Left ventricle myocardium inferior (tissue), 1 donor: ENCODE results near the gene RAB7B. TPM values are rescaled to one million over a fixed set of nuclear protein-coding genes. Genes with fewer than 3 reads are reported as not detected.

Experiments used
- DNase-seq: peaks from one replicate; pipeline ENCODE4 v3.0.0-alpha.2; 2020
- H3K27ac ChIP-seq: fragments of 200-600 bp; replicated peaks from 2 replicates; pipeline ENCODE4 v1.8.0; 2021
- H3K27me3 ChIP-seq: fragments of 200-600 bp; 2 replicates; pipeline ENCODE4 v1.8.0; 2021; ENCODE audit warnings: low read depth
- H3K36me3 ChIP-seq: fragments of 200-600 bp; 2 replicates; pipeline ENCODE4 v1.8.0; 2021
- H3K4me1 ChIP-seq: fragments of 200-600 bp; 2 replicates; pipeline ENCODE4 v1.8.0; 2021
- H3K4me3 ChIP-seq: fragments of 200-600 bp; 2 replicates; pipeline ENCODE4 v1.8.0; 2021; ENCODE audit warnings: mild to moderate bottlenecking, moderate library complexity
- H3K9me3 ChIP-seq: fragments of 200-600 bp; replicated peaks from 2 replicates; pipeline ENCODE4 v1.8.0; 2021
- CTCF ChIP-seq: fragments of 200-600 bp; IDR thresholded peaks from 2 replicates; pipeline ENCODE4 v1.8.0; 2021; ENCODE audit warnings: antibody characterized with exemption, mild to moderate bottlenecking, borderline replicate concordance
- intact Hi-C: fragments of 100-400 bp; cut with micrococcal nuclease; formaldehyde crosslinking; loops from one replicate; pipeline ENCODE4 v1.11.0; 2022
- total RNA-seq: library from RNA; stranded (reverse); fragmentation: NEBNext Ultra II Directional; extraction: Animal tissue kit (Norgen Biotek cat#: 25700); gene quantifications from one replicate; pipeline ENCODE4 v1.2.1, GENCODE V29; 2021
- donor health status: DM: no; HTN: yes; CAD: no; lungs with severe emphysema.

RAB7B gene
- total RNA-seq, 1 donor from 2014 or later = 1.4 TPM

- intact Hi-C loops = no loop called here
- H3K27me3 ChIP-seq = no peaks in the 10 kb centered on the region
- DNase-seq = no peak
- no peaks in the 10 kb centered on the region for H3K9me3 ChIP-seq
- no peak for TF ChIP-seq CTCF
- no peak overlapping the region for H3K27ac ChIP-seq
- peaks cover 38% of the 10 kb centered on the region for H3K4me1 ChIP-seq
- H3K36me3 ChIP-seq = no peaks in the 10 kb centered on the region
- H3K4me3 ChIP-seq = no peak overlapping the region
These were observed 2.6 kb upstream of the RAB7B start for GRCh38 chr1:206005778-206006180.

DNA sequence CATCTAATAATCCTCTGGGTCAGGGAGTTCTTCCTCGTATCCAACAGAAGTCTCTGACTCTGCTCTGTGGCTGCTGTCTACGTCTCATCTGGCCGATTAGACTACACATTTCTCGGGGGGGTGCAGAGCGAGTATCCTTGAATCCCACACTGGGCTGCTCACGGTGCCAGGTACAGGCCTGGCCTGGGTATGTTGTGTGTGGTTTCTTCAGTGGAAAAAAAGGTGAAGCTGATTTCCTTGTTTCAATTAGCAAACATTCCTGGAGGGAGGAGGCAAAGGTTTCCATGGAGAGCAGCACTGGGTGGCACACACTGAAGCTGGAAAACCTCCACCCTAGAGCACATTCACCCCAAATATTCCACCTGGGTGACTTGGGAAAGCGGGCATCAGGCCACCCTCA is 2.0 kb upstream of the RAB7B start:
- no peaks in the 10 kb centered on the region for H3K27me3 ChIP-seq
- no peak for TF ChIP-seq CTCF
- H3K4me3 ChIP-seq = no peak overlapping the region
- H3K27ac ChIP-seq = peak overlapping the region; percentile 11
- no peak for DNase-seq
- no peaks in the 10 kb centered on the region for H3K36me3 ChIP-seq
- intact Hi-C loops = no loop called here
- H3K9me3 ChIP-seq = no peaks in the 10 kb centered on the region
- peaks cover 41% of the 10 kb centered on the region for H3K4me1 ChIP-seq

DNA sequence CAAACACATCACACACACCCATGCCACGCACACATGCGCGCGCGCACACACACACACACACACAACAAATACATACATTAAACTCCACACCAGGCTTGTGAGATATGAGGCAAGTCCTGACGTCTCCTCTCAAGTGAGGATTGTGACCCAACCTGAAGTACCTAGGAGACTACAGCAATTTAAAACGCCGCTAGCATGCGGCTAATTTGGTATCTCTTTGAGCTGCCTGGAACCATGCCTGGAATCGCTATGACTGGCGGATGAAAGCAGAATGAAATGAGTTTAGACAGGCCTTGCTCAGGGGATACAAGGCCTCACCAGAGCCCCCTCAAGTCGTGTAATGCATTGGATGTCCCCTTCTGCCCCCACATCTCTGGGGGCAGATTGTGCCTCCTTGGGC is 1.6 kb upstream of the RAB7B start:
- no peak for TF ChIP-seq CTCF
- intact Hi-C loops = no loop called here
- DNase-seq = no peak
- peak overlapping the region; percentile 11 for H3K27ac ChIP-seq
- H3K27me3 ChIP-seq = no peaks in the 10 kb centered on the region
- H3K4me3 ChIP-seq = no peak overlapping the region
- H3K9me3 ChIP-seq = no peaks in the 10 kb centered on the region
- peaks cover 41% of the 10 kb centered on the region for H3K4me1 ChIP-seq
- no peaks in the 10 kb centered on the region for H3K36me3 ChIP-seq

- no peaks in the 10 kb centered on the region for H3K27me3 ChIP-seq
- H3K36me3 ChIP-seq = no peaks in the 10 kb centered on the region
- H3K9me3 ChIP-seq = no peaks in the 10 kb centered on the region
- intact Hi-C loops = no loop called here
- no peak overlapping the region for H3K27ac ChIP-seq
- no peak overlapping the region for H3K4me3 ChIP-seq
- DNase-seq = no peak
- H3K4me1 ChIP-seq = peaks cover 42% of the 10 kb centered on the region
- no peak for TF ChIP-seq CTCF
These were observed 932 bp upstream of the RAB7B start for GRCh38 chr1:206003854-206004800.

DNA sequence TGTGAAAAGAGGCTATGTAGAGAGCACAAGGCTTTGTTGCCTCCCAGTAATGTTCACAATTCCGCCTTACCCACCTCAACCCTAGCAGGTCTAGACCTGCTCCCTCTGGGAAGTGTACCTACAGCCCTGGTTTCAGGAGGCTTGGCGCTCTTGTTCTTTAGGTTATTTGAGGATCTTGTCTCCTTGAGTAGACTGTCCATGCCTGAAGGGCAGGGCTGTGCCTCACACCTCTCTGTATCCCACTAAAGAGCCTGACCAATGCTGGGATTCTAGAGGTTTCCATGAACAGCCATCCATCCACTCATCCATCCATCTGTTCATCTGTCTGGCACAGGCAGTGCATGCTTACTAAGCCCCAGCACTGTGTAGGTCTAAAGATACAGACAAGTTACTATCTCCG is 1.0 kb downstream of the RAB7B start:
- H3K9me3 ChIP-seq = no peaks in the 10 kb centered on the region
- H3K36me3 ChIP-seq = no peaks in the 10 kb centered on the region
- DNase-seq = no peak
- H3K27me3 ChIP-seq = no peaks in the 10 kb centered on the region
- peak overlapping the region; percentile 79 for H3K27ac ChIP-seq
- peak overlapping the region; percentile 61 for H3K4me3 ChIP-seq
- intact Hi-C loops = no loop called here
- no peak for TF ChIP-seq CTCF
- peaks cover 54% of the 10 kb centered on the region for H3K4me1 ChIP-seq
